ENCODE results near the gene RAD9A. TPM values are rescaled to one million over a fixed set of nuclear protein-coding genes. Genes with fewer than 3 reads are reported as not detected.
A peak's percentile ranks its signal among the peaks of the same experiment; 100 is the strongest.

RAD9A gene
- total RNA-seq, 2 donors from 2014 or later: 21.5 to 40.5 TPM

GRCh38 chr11:67387069-67387468, 4.7 kb upstream of the RAD9A start:
- DNase-seq: no peak
- Mint-ChIP-seq H3K36me3 (ENCODE audit: low read depth) (no peaks in the 10 kb centered on the region), H3K27me3 (no peaks in the 10 kb centered on the region), H3K27ac (no peak overlapping the region), H3K4me3 (no peak overlapping the region), H3K4me1 (peaks cover 25% of the 10 kb centered on the region)
- no peaks in the 10 kb centered on the region for H3K9me3 ChIP-seq (ENCODE audit: control insufficient read depth, low read length, poor library complexity, severe bottlenecking)
- ATAC-seq: no peak

- ATAC-seq (no peak), DNase-seq (no peak)
- no peak overlapping the region for H3K4me3 Mint-ChIP-seq
- H3K4me1 Mint-ChIP-seq: peaks cover 23% of the 10 kb centered on the region
- no peaks in the 10 kb centered on the region for H3K36me3 Mint-ChIP-seq (ENCODE audit: low read depth)
- no peaks in the 10 kb centered on the region for H3K27me3 Mint-ChIP-seq
- H3K27ac Mint-ChIP-seq: no peak overlapping the region
- H3K9me3 ChIP-seq (ENCODE audit: control insufficient read depth, low read length, poor library complexity, severe bottlenecking): no peaks in the 10 kb centered on the region
Measured at GRCh38 chr11:67387518-67387917, 4.3 kb upstream of the RAD9A start.

- Mint-ChIP-seq H3K4me1 (peaks cover 28% of the 10 kb centered on the region), H3K27ac (peak overlapping the region; percentile 82), H3K27me3 (no peaks in the 10 kb centered on the region), H3K36me3 (ENCODE audit: low read depth) (peaks cover 3% of the 10 kb centered on the region), H3K4me3 (peak overlapping the region; percentile 90)
- ATAC-seq: peak; percentile 43
- H3K9me3 ChIP-seq (ENCODE audit: control insufficient read depth, low read length, poor library complexity, severe bottlenecking): no peaks in the 10 kb centered on the region
- no peak for DNase-seq
Measured at GRCh38 chr11:67389477-67389876, 2.3 kb upstream of the RAD9A start.

GRCh38 chr11:67390947-67391303, 861 bp upstream of the RAD9A start:
- ATAC-seq (no peak), DNase-seq (no peak)
- H3K9me3 ChIP-seq (ENCODE audit: control insufficient read depth, low read length, poor library complexity, severe bottlenecking): no peaks in the 10 kb centered on the region
- Mint-ChIP-seq H3K4me1 (peaks cover 28% of the 10 kb centered on the region), H3K4me3 (peak overlapping the region; percentile 88), H3K27me3 (no peaks in the 10 kb centered on the region), H3K27ac (peak overlapping the region; percentile 78), H3K36me3 (ENCODE audit: low read depth) (peaks cover 3% of the 10 kb centered on the region)

- ATAC-seq (peak; percentile 13), DNase-seq (no peak)
- H3K36me3 Mint-ChIP-seq (ENCODE audit: low read depth): peaks cover 3% of the 10 kb centered on the region
- peaks cover 34% of the 10 kb centered on the region for H3K4me1 Mint-ChIP-seq
- H3K27ac Mint-ChIP-seq: no peak overlapping the region
- H3K27me3 Mint-ChIP-seq: no peaks in the 10 kb centered on the region
- no peaks in the 10 kb centered on the region for H3K9me3 ChIP-seq (ENCODE audit: control insufficient read depth, low read length, poor library complexity, severe bottlenecking)
- peak overlapping the region; percentile 88 for H3K4me3 Mint-ChIP-seq
Measured at GRCh38 chr11:67392183-67392715, 463 bp downstream of the RAD9A start.

- no peaks in the 10 kb centered on the region for H3K27me3 Mint-ChIP-seq
- peaks cover 38% of the 10 kb centered on the region for H3K4me1 Mint-ChIP-seq
- ATAC-seq (no peak), DNase-seq (no peak)
- H3K27ac Mint-ChIP-seq: no peak overlapping the region
- H3K4me3 Mint-ChIP-seq: peak overlapping the region; percentile 88
- peaks cover 3% of the 10 kb centered on the region for H3K36me3 Mint-ChIP-seq (ENCODE audit: low read depth)
- no peaks in the 10 kb centered on the region for H3K9me3 ChIP-seq (ENCODE audit: control insufficient read depth, low read length, poor library complexity, severe bottlenecking)
Measured at GRCh38 chr11:67393437-67393836, 1.7 kb downstream of the RAD9A start.

- no peaks in the 10 kb centered on the region for H3K9me3 ChIP-seq (ENCODE audit: control insufficient read depth, low read length, poor library complexity, severe bottlenecking)
- Mint-ChIP-seq H3K4me1 (peaks cover 38% of the 10 kb centered on the region), H3K27me3 (no peaks in the 10 kb centered on the region), H3K4me3 (peak overlapping the region; percentile 88), H3K27ac (no peak overlapping the region), H3K36me3 (ENCODE audit: low read depth) (peaks cover 3% of the 10 kb centered on the region)
- DNase-seq (no peak), ATAC-seq (no peak)
Measured at GRCh38 chr11:67393990-67394389, 2.2 kb downstream of the RAD9A start.

GRCh38 chr11:67395555-67396258, 3.9 kb downstream of the RAD9A start:
- no peaks in the 10 kb centered on the region for H3K9me3 ChIP-seq (ENCODE audit: control insufficient read depth, low read length, poor library complexity, severe bottlenecking)
- H3K4me3 Mint-ChIP-seq: peak overlapping the region; percentile 19
- ATAC-seq: no peak
- no peaks in the 10 kb centered on the region for H3K27me3 Mint-ChIP-seq
- peaks cover 33% of the 10 kb centered on the region for H3K4me1 Mint-ChIP-seq
- no peak overlapping the region for H3K27ac Mint-ChIP-seq
- peaks cover 3% of the 10 kb centered on the region for H3K36me3 Mint-ChIP-seq (ENCODE audit: low read depth)
- DNase-seq: no peak

GRCh38 chr11:67396259-67396581, 4.4 kb downstream of the RAD9A start:
- Mint-ChIP-seq H3K36me3 (ENCODE audit: low read depth) (peaks cover 3% of the 10 kb centered on the region), H3K27me3 (no peaks in the 10 kb centered on the region), H3K27ac (no peak overlapping the region), H3K4me1 (peaks cover 31% of the 10 kb centered on the region), H3K4me3 (peak overlapping the region; percentile 19)
- H3K9me3 ChIP-seq (ENCODE audit: control insufficient read depth, low read length, poor library complexity, severe bottlenecking): no peaks in the 10 kb centered on the region
- no peak for DNase-seq
- ATAC-seq: no peak

- Mint-ChIP-seq H3K27ac (peak overlapping the region; percentile 94), H3K36me3 (ENCODE audit: low read depth) (peaks cover 3% of the 10 kb centered on the region), H3K4me1 (peaks cover 29% of the 10 kb centered on the region), H3K27me3 (no peaks in the 10 kb centered on the region), H3K4me3 (peak overlapping the region; percentile 78)
- DNase-seq (no peak), ATAC-seq (no peak)
- H3K9me3 ChIP-seq (ENCODE audit: control insufficient read depth, low read length, poor library complexity, severe bottlenecking): no peaks in the 10 kb centered on the region
Measured at GRCh38 chr11:67396587-67397389, 5.0 kb downstream of the RAD9A start.

GRCh38 chr11:67397536-67397935, 5.8 kb downstream of the RAD9A start:
- Mint-ChIP-seq H3K27me3 (no peaks in the 10 kb centered on the region), H3K4me1 (peaks cover 27% of the 10 kb centered on the region), H3K4me3 (peak overlapping the region; percentile 59), H3K36me3 (ENCODE audit: low read depth) (peaks cover 3% of the 10 kb centered on the region), H3K27ac (peak overlapping the region; percentile 94)
- no peaks in the 10 kb centered on the region for H3K9me3 ChIP-seq (ENCODE audit: control insufficient read depth, low read length, poor library complexity, severe bottlenecking)
- ATAC-seq (no peak), DNase-seq (no peak)

GRCh38 chr11:67397986-67398660, 6.3 kb downstream of the RAD9A start:
- H3K9me3 ChIP-seq (ENCODE audit: control insufficient read depth, low read length, poor library complexity, severe bottlenecking): no peaks in the 10 kb centered on the region
- peaks cover 24% of the 10 kb centered on the region for H3K4me1 Mint-ChIP-seq
- H3K4me3 Mint-ChIP-seq: peak overlapping the region; percentile 59
- peak overlapping the region; percentile 94 for H3K27ac Mint-ChIP-seq
- no peaks in the 10 kb centered on the region for H3K27me3 Mint-ChIP-seq
- H3K36me3 Mint-ChIP-seq (ENCODE audit: low read depth): peaks cover 3% of the 10 kb centered on the region
- ATAC-seq: no peak
- no peak for DNase-seq
